Measurements from ENCODE around the gene ZNF428.

- TF ChIP-seq CTCF (IDR thresholded peaks at IDR 0.05) (no peak), POLR2A (IDR thresholded peaks at IDR 0.05) (no peak)
These were observed 6.6 kb upstream of the ZNF428 start for GRCh38 chr19:43625918-43626579.

Measured in heart left ventricle (tissue), 13 donors.